Measurements from ENCODE around the gene SYNGR3. TPM values are rescaled to one million over a fixed set of nuclear protein-coding genes. Genes with fewer than 3 reads are reported as not detected.

SYNGR3 gene
- total RNA-seq, 2 donors from 2014 or later = 2.0 to 9.0 TPM

DNA sequence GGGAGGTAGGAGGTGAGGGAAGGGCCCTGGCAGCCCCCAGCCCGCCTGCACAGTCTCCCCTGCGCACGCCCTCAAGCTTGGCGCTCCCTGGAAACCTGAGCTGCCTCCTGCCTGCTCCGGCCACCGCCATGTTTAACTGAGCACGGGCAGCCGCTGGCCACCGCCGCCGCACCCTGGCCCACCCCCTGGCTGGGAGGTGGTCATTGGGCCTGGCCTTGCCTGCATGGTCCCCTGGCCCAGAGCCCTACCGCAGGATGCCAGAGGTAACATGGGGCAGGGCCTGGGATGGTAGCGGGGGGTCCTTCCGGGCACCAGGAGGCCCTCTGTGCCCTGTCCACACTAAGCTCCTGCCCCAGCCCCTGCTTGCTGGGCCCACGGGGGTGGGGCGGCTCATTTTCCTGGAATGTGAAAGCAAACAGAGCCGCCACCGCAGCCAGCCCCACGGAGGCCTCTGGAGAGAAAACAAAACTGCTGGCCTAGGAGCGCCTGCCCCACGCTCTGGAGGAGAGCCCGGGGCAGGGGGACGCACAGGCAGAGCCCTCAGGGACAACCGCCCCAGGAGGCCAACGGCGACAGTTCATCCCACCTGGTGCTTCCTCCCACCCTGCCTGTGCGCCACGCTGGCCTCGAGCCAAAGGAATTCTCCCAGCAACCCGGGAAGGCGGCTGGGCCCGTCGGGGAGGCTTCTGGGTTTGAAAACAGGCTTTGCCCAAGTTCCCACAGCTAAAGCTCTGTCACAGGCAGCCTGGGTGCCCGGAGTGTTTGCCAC, 45.8 kb downstream of the SYNGR3 start:
- no peak for ATAC-seq
- no peak for DNase-seq (ENCODE audit: low spot score in 2 of 2)
- no peaks in the 10 kb centered on the region for H3K36me3 Mint-ChIP-seq
- no peak overlapping the region for H3K27ac Mint-ChIP-seq
- H3K9me3 Mint-ChIP-seq = no peaks in the 10 kb centered on the region

- H3K36me3 Mint-ChIP-seq = no peaks in the 10 kb centered on the region
- ATAC-seq (no peak), DNase-seq (ENCODE audit: low spot score in 2 of 2) (no peak)
- no peak overlapping the region for H3K27ac Mint-ChIP-seq
- no peaks in the 10 kb centered on the region for H3K9me3 Mint-ChIP-seq
Measured at GRCh38 chr16:2036200-2036966, 46.6 kb downstream of the SYNGR3 start.

DNA sequence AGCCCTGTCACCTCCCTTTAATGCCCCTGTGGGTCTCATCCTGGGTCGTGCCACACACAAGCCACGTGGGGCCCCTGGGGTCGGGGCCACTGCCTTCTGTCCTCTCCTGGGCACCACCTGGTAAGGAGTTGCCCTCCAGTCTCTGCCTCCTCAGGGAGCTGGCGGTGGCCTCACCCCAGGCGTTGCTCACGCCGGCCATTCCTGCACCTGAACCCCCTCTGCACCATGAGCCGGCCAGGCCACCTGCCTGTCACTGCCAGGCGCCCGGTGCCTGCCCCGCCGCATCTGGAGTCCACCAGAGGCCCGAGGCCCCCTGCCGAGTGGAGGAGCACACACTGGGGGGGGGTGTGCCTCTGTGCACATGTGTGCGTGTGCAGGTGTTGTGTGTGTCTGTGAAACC, 47.3 kb downstream of the SYNGR3 start:
- Mint-ChIP-seq H3K36me3 (no peaks in the 10 kb centered on the region), H3K27ac (no peak overlapping the region), H3K9me3 (no peaks in the 10 kb centered on the region)
- ATAC-seq (no peak), DNase-seq (ENCODE audit: low spot score in 2 of 2) (no peak)

- H3K27ac Mint-ChIP-seq = no peak overlapping the region
- ATAC-seq (no peak), DNase-seq (ENCODE audit: low spot score in 2 of 2) (no peak)
- H3K9me3 Mint-ChIP-seq = no peaks in the 10 kb centered on the region
- H3K36me3 Mint-ChIP-seq = no peaks in the 10 kb centered on the region
Measured at GRCh38 chr16:2037647-2038381, 48.0 kb downstream of the SYNGR3 start.

- ATAC-seq = no peak
- Mint-ChIP-seq H3K9me3 (no peaks in the 10 kb centered on the region), H3K36me3 (no peaks in the 10 kb centered on the region), H3K27ac (no peak overlapping the region)
- DNase-seq (ENCODE audit: low spot score in 2 of 2) = no peak
Measured at GRCh38 chr16:2038382-2039231, 48.8 kb downstream of the SYNGR3 start.

DNA sequence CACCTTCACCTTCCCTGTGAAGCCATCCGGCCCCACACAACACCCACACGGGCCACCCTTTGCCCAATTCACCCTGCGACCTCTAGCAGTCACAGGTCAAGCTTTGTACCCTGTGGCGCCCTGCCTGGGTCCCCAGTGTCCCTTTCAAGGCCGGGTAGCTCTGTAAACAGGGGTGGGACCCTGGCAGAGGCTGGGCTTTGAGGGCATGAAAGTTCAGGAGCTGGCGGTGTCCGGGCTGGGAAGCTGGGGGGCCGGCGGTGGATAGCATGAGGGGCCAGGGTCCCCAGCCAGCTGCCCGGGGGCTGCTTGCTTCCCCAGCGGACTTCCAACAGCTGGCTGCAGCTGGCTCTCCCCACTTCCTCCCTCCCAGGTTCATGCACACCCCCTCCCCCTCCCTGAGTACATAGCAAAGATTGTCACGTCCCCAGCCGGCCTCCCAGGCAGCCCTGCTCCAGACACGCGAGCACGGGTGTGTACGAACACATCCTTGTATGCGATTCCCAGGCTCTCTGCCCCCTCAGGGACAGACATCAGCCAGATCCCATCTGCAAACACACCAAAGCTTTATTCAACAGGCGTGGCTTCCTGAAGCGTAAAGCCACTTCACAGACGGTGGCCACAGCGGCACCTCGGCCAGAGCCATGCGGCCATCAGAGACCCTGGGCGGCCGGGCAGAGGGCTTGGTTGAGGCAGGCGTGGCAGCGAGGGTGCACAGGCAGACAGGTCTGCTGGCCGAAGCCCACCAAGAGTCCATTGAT, 49.7 kb downstream of the SYNGR3 start:
- Mint-ChIP-seq H3K36me3 (no peaks in the 10 kb centered on the region), H3K27ac (no peak overlapping the region), H3K9me3 (no peaks in the 10 kb centered on the region)
- no peak for ATAC-seq
- no peak for DNase-seq (ENCODE audit: low spot score in 2 of 2)

DNA sequence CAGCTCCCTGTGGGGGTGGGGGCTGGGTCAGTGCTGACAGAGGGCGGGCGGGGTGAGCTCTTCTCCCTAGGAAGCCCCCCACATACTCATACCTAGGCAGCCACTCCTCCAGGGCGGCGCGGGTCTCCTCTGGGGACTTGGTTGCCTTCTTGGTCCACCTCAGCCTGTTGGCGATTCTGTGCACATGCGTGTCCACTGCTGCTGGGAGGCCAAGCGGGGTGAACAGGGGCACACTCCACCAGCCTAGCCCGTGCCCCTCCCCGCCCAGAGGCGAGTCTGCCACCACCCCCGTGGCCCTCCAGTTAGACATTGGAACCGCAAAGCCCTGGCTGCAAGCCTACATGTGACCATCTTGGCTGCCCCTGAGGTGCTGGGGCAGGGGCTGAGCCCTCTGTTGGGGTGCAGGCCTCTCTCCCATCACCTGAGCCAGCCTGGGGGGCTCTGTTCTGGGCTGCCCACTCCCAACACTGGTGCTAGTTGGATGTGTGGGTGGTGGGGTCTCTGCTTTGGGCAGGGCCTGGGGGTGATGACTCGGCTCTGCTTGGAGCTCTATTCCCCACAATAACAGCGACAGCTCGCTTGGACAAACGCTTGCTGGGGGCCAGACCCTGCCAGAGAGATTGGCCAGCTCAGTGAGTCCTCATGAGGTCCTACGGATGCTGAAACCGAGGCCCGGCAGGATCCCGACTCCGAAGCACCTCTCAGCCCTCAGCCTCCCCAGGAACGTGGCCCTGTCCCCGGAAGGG, 50.4 kb downstream of the SYNGR3 start:
- Mint-ChIP-seq H3K27ac (no peak overlapping the region), H3K9me3 (no peaks in the 10 kb centered on the region), H3K36me3 (no peaks in the 10 kb centered on the region)
- no peak for ATAC-seq
- DNase-seq (ENCODE audit: low spot score in 2 of 2) = no peak

DNA sequence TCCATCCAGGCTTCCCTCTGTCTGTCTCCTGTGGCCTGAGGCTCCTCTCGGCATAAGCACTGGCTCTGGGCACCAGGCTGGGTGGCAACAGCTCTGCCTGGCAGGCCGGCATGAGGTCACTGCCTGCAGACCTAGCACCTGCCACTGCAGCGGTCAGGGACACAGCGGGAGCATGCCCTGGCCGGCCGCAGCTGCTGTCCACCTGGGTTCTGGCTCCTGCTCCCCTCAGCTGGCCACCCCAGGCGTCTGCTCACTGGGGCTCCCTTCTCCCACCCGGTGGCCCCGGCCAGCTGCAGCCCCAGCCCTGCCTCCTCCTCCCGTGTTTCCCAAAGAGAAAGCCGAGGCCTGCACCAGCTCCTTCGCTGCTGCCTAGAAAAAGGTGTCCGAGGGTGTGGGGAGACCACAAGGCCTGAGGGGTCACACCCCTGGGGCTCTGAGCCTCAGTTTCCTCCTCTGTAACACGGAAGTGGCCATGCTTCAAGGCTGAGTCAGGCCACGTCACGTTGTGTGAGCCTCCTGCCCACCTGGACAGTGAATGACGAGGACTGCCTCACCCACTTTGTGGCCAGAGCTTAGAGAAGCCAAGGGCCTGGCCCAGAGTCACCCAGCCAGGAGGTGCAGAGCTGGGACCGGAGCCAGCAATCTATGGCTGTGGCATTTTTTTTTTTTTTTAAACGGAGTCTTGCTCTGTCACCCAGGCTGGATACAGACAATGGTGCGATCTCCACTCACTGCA, 51.2 kb downstream of the SYNGR3 start:
- ATAC-seq (no peak), DNase-seq (ENCODE audit: low spot score in 2 of 2) (no peak)
- Mint-ChIP-seq H3K9me3 (no peaks in the 10 kb centered on the region), H3K36me3 (no peaks in the 10 kb centered on the region), H3K27ac (no peak overlapping the region)

DNA sequence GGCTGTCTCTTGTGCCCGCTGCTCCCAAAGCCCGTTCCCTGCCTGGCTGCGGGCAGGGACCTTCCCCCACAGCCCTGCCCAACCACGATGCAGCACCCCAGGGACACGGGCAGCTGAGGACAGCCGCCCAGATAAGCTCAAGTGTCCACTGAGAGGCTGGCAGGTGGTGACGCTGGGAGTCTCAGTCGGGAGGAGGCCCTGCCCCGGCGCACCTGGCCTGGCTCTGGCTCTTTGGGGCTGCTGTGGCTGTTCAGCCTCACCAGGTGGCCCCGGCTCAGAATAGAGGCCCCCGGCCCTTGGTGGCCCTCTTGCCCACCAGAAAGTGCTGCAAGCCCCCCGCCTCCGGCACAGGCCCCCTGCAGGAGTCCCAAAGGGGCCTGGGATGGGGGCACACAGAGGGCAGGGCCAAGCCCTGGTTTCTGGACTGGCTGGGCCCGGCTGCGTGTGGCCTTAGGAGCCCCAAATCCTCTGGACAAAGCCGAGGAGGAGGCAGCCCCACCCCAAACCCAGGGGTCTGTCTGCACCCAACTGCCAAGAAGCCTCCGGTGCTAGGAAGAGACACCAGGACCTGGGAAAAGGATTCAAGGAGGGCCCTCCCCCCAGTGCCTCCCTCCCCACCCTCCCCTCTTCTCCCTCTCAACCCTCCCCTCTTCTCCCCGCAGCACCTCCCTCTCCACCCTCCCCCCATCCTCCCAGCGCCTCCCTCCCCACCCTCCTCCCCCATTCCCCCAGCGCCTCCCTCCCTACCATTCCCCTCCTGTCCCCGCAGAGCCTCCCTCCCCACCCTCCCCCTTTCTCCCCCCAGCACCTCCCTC, 52.6 kb downstream of the SYNGR3 start:
- ATAC-seq (no peak), DNase-seq (ENCODE audit: low spot score in 2 of 2) (no peak)
- Mint-ChIP-seq H3K9me3 (no peaks in the 10 kb centered on the region), H3K27ac (no peak overlapping the region), H3K36me3 (no peaks in the 10 kb centered on the region)

- no peaks in the 10 kb centered on the region for H3K36me3 Mint-ChIP-seq
- peak overlapping the region in 1 of 2 donors; percentile 92 for H3K27ac Mint-ChIP-seq
Measured at GRCh38 chr16:2042986-2043666, 53.4 kb downstream of the SYNGR3 start.

More at GRCh38 chr16:2042986-2043666, 53.4 kb downstream of the SYNGR3 start:
- no peak for DNase-seq (ENCODE audit: low spot score in 2 of 2)
- ATAC-seq = no peak
- H3K9me3 Mint-ChIP-seq = no peaks in the 10 kb centered on the region
